NCI-H2107 (cell line): ENCODE data around the gene ZSWIM9.

Experiments used
- DNase-seq: peaks from one replicate; lab custom pipeline; 2025; lab: John Stamatoyannopoulos, UW

Gene ZSWIM9

GRCh38 chr19:48175578-48175977 is 5.1 kb downstream of the ZSWIM9 start:
- DNase-seq: no peak

- no peak for DNase-seq
These were observed 5.7 kb downstream of the ZSWIM9 start for GRCh38 chr19:48176226-48176625.

- DNase-seq: no peak
These were observed 11.0 kb downstream of the ZSWIM9 start for GRCh38 chr19:48181505-48181904.

GRCh38 chr19:48182434-48182833 is 12.0 kb downstream of the ZSWIM9 start:
- DNase-seq: no peak

- DNase-seq: no peak
These were observed 12.9 kb downstream of the ZSWIM9 start for GRCh38 chr19:48183356-48183755.

GRCh38 chr19:48186015-48186414 is 15.5 kb downstream of the ZSWIM9 start:
- DNase-seq: no peak

GRCh38 chr19:48186541-48186991 is 16.1 kb downstream of the ZSWIM9 start:
- no peak for DNase-seq

GRCh38 chr19:48190288-48190884 is 19.9 kb downstream of the ZSWIM9 start:
- DNase-seq: peak; percentile 97

GRCh38 chr19:48190885-48191284 is 20.4 kb downstream of the ZSWIM9 start:
- DNase-seq: no peak

GRCh38 chr19:48192750-48193149 is 22.3 kb downstream of the ZSWIM9 start:
- no peak for DNase-seq

GRCh38 chr19:48194041-48194843 is 23.8 kb downstream of the ZSWIM9 start:
- no peak for DNase-seq

GRCh38 chr19:48194844-48195830 is 24.7 kb downstream of the ZSWIM9 start:
- no peak for DNase-seq

GRCh38 chr19:48196321-48196763 is 25.9 kb downstream of the ZSWIM9 start:
- DNase-seq: no peak

- no peak for DNase-seq
These were observed 26.6 kb downstream of the ZSWIM9 start for GRCh38 chr19:48196933-48197665.

GRCh38 chr19:48203222-48203793 is 32.8 kb downstream of the ZSWIM9 start:
- no peak for DNase-seq

GRCh38 chr19:48203794-48204628 is 33.5 kb downstream of the ZSWIM9 start:
- DNase-seq: peak; percentile 96

GRCh38 chr19:48206397-48207093 is 36.1 kb downstream of the ZSWIM9 start:
- DNase-seq: no peak

- DNase-seq: no peak
These were observed 39.5 kb downstream of the ZSWIM9 start for GRCh38 chr19:48210005-48210404.

GRCh38 chr19:48213959-48214358 is 43.5 kb downstream of the ZSWIM9 start:
- DNase-seq: no peak

GRCh38 chr19:48216933-48217332 is 46.5 kb downstream of the ZSWIM9 start:
- no peak for DNase-seq
